C1 segment of cervical spinal cord (tissue), 14 donors: ENCODE measurements around the gene HDHD3.
"Not testable (repeated sequence)": the region's sequence is repeated elsewhere in the genome, so short reads cannot be mapped to it uniquely, and the experiment has no call there.

Experiments used
- DNase-seq, 14 donors: peaks; one replicate each; lab custom pipeline; 2025; lab: John Stamatoyannopoulos, UW

HDHD3 gene

DNA sequence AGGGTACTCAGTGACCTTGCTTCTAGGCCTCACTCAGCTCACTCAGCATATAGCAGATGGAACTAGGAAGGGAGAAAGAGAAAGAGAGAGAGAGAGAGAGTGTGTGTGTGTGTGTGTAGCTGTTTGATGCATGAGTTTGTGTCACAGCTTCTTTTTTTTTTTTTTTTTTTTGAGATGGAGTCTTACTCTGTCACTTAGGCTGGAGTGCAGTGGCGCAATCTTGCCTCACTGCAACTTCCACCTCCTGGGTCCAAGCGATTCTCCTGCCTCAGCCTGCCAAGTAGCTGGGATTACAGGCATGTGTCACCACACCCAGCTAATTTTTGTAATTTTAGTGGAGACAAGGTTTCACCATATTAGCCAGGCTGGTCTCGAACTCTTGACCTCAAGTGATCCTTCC, 11.1 kb downstream of the HDHD3 start:
- not testable (repeated sequence) for DNase-seq

DNA sequence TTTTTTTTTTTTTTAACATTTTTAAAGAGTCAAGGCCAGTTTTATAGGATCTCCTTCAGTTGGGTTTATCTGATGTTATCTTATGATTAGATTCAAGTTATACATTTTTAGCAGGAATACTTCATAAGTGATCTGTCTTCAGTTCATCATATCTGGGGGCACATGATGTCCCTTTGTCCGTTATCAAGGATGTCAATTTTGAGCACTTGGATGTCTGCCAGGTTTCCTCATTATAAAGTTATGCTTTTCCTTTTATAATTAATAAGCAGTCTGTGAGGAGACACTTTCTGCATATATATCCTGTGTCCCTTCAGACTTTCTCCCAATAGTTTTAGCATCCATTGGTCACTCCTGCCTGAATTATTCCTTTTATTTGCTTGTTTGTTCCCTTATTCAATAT, 11.8 kb downstream of the HDHD3 start:
- DNase-seq, result no peak

- DNase-seq, result no peak
These were observed 13.4 kb downstream of the HDHD3 start for GRCh38 chr9:113363336-113363735.

DNA sequence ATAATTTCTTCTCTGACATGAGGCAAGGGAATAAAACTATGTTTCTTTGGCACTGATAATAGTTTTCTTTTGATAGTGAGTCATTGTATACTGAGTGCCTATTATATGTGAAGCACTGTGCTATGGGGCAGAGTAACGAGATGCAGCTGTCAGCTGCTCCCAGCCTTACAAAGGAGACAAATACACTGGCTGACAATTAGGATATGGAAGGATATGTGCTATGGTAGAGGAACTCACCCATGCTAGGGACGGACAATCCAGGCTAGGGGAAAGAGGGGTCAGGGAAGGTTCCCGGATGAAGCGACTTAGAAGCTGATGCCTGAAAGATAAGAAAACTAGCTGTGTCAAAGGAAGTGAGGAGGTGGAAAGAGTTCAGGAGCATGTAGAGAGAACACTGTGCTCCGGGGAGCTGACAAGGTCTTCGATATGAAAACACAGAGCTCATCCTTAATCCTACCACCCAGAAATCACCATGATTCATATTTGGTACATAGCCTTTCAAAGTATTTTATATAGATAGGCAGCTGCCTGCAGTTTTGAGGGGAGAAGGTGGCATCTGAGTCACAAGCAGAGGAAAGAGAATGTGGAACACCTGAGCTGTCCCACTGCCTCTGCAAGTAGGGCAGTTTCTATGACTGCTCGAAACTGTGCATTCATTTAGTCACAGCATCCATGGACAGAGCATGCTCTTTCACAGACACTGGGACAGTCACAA, 15.3 kb downstream of the HDHD3 start:
- DNase-seq, result peak in 1 of 14 donors; percentile 17

- DNase-seq, result no peak
These were observed 16.4 kb downstream of the HDHD3 start for GRCh38 chr9:113360242-113360842.

GRCh38 chr9:113359385-113359784, 17.4 kb downstream of the HDHD3 start:
- no peak for DNase-seq

GRCh38 chr9:113356686-113357292, 20.0 kb downstream of the HDHD3 start:
- no peak for DNase-seq

- no peak for DNase-seq
These were observed 21.7 kb downstream of the HDHD3 start for GRCh38 chr9:113355040-113355596.

GRCh38 chr9:113352411-113352810, 24.4 kb downstream of the HDHD3 start:
- DNase-seq, result no peak

GRCh38 chr9:113352006-113352405, 24.8 kb downstream of the HDHD3 start:
- no peak for DNase-seq

DNA sequence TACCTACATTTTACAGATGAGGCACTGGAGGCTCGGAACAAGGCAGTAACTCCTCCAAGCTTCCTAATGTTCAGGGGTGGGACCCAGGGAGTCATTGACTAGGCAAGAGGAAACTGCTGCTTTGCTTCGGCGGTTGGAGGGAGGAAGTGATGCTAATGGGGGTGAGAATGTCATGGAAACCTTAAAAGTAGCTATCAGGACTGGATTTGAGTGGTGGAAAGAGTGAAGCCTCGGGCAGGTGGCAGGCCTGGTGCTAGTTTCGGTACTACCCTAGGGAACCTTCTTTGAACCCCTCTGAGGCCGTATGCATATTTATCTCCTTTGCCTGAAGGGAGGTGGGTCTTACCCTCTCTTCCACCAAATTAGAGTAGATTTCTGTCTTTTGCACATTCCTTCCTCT, 25.8 kb downstream of the HDHD3 start:
- DNase-seq, result no peak

- no peak for DNase-seq
These were observed 26.6 kb downstream of the HDHD3 start for GRCh38 chr9:113350107-113350661.

GRCh38 chr9:113349445-113350094, 27.2 kb downstream of the HDHD3 start, which contains the start of gene BSPRY:
Gene BSPRY (plus strand): TSS chr9:113349541. CDS start chr9:113349580, 39 bp downstream.
- DNase-seq, result no peak

DNA sequence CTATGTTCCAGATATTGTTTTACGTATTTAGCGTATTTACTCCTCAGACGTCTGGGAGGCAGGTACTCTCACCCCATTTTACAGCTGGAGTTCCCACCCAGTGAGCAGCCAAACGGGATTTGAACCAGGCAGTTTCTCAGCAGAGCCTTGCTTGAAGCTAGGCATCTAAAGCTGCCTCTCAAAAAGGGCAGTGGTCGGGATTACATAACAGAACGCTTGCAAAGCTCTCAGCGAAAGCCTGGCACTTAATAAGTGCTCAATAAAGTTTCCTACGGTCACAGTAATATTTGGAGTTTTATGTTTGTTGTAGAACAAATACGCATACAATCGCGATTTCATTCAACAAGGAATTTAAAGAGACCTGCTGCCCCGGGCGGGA, 27.7 kb downstream of the HDHD3 start:
- DNase-seq, result no peak

- no peak for DNase-seq
These were observed 28.3 kb downstream of the HDHD3 start for GRCh38 chr9:113348437-113348836.

GRCh38 chr9:113345671-113346070, 31.1 kb downstream of the HDHD3 start:
- no peak for DNase-seq

GRCh38 chr9:113345190-113345589, 31.6 kb downstream of the HDHD3 start:
- DNase-seq, result peak in 1 of 14 donors; percentile 14

DNA sequence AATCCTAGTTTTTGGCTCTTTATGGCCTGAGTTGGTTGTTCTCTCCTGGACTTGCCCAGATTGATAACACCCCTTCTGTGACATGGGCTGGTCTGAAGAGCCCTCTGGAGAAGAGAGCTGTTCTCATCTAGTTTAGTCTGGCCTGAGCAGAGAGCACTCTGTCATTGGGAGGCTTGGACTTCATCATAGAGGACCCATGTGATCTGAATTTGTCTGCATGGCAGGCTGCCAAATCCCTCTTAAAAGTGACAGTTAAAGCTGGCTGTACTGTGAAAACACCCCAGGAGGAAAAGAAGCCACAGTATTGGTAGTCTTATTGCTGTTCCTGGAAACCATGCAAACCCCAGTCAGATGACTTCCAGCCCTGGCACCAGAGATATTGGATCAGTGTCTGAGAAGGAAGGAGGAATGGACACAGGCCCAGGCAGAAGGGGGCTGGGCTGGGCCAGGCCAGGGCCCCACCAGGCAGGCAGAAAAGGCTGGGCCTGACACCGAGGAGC, 33.0 kb downstream of the HDHD3 start:
- peak; percentile 17 to 95 (median 81) for DNase-seq

DNA sequence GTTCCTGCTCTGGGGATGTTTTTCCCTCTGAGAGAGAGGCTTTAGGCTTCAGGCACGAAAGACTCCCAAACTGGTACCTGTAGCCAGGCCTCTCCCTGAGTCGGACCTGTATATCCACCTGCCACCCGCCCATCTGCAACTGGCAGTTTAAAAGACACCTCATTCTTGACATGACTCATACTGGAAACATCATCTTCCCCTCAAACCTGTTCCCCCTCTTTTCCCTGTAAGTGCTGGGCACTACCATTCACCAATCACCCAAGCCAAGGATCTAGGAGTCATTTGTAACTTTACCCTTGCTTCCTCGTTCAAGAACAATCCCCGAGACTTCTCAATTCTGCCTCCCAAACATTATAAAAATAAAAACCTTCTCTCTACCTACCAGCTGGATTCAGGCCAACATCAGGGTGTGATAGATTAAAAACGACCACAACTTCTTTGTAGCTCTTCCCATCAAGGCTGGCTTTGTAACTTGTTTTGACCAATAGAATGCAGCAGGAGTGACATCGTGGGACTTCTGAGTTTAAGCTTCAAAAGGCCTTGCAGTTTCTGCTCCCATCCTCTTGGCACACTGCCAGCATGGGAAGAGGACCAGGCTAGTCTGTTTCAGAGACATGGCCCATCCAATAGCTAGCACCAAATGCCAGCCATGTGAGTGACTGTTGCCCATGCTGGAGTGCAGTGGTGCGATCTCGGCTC, 34.9 kb downstream of the HDHD3 start:
- peak in 2 of 14 donors; percentile 10 to 38 for DNase-seq

GRCh38 chr9:113340011-113340699, 36.6 kb downstream of the HDHD3 start, which contains the start of gene WDR31:
Gene WDR31 (minus strand): TSS chr9:113340275. CDS start chr9:113332022, 8,253 bp downstream.
- DNase-seq, result peak; percentile 13 to 89 (median 82)
